H1 (cell line): ENCODE measurements around the gene SNX12. TPM values are rescaled to one million over a fixed set of nuclear protein-coding genes. Genes with fewer than 3 reads are reported as not detected.

Source experiments
- CTCF ChIA-PET: fragments of 300-600 bp; sonication (Branson Sonifier 250); formaldehyde crosslinking; loops from one replicate; lab custom pipeline; 2021; ENCODE audit not compliant: partially characterized antibody; lab: Charles Lee
- POLR2A ChIA-PET: fragments of 300-600 bp; sonication (Branson Sonifier 250); formaldehyde crosslinking; loops from one replicate; lab custom pipeline; 2021; ENCODE audit warnings: inconsistent platforms; ENCODE audit not compliant: partially characterized antibody; lab: Charles Lee
- DNase-seq, 2 experiments: peaks; one replicate each; pipeline versions ENCODE4 v3.0.0 to v3.0.0-alpha.2; 2010 to 2022; ENCODE audit warnings: low spot score in 2 of 2, low read depth in 1 of 2, mixed read lengths in 1 of 2
- FAIRE-seq: peaks from 2 replicates; lab custom pipeline; 2011; peaks lifted over from hg19 to GRCh38; lab: Jason Lieb, UNC
- H2AFZ ChIP-seq: 2 replicates; pipeline ENCODE4 v1.8.1; 2012; ENCODE audit warnings: low read length, inconsistent platforms
- H2AK5ac ChIP-seq: 2 replicates; pipeline ENCODE4 v1.6.1; 2013; ENCODE audit warnings: low read depth, low read length
- H2BK120ac ChIP-seq: replicated peaks from 2 replicates; pipeline ENCODE3; 2013; ENCODE audit warnings: low read depth, low read length, inconsistent platforms
- H2BK12ac ChIP-seq: 2 replicates; pipeline ENCODE4 v1.6.1; 2013; ENCODE audit warnings: low read depth, low read length
- H2BK15ac ChIP-seq: 2 replicates; pipeline ENCODE4 v1.6.1; 2013; ENCODE audit warnings: low read length
- H2BK20ac ChIP-seq: 2 replicates; pipeline ENCODE4 v1.6.1; 2013; ENCODE audit warnings: low read length
- H2BK5ac ChIP-seq: 2 replicates; pipeline ENCODE4 v1.6.1; 2013; ENCODE audit warnings: low read depth, low read length
- H3K14ac ChIP-seq: 2 replicates; pipeline ENCODE4 v1.6.1; 2013; ENCODE audit warnings: inconsistent platforms; ENCODE audit not compliant: insufficient read length
- H3K18ac ChIP-seq: 2 replicates; pipeline ENCODE4 v1.6.1; 2013; ENCODE audit warnings: low read length; ENCODE audit errors: extremely low read depth
- H3K23ac ChIP-seq: 2 replicates; pipeline ENCODE4 v1.6.1; 2013; ENCODE audit warnings: inconsistent platforms; ENCODE audit not compliant: insufficient read length
- H3K23me2 ChIP-seq: 2 replicates; pipeline ENCODE4 v1.6.1; 2013; ENCODE audit warnings: low read depth, low read length
- H3K27ac ChIP-seq: 2 replicates; pipeline ENCODE4 v1.6.1; 2011; ENCODE audit warnings: low read depth, low read length, inconsistent platforms
- H3K27me3 ChIP-seq, 4 experiments: replicated peaks in 1 of 4; 1 replicate in 1 of 4; 2 replicates in 3 of 4; pipeline versions ENCODE4 v1.6.1 to v1.8.1; 2011 to 2013; ENCODE audit warnings: low read length in 3 of 4, mild to moderate bottlenecking in 3 of 4, inconsistent platforms in 2 of 4, mixed read lengths in 2 of 4, moderate library complexity in 1 of 4; ENCODE audit not compliant: control insufficient read depth in 3 of 4, insufficient read depth in 3 of 4; ENCODE audit errors: extremely low read depth in 1 of 4
- H3K36me3 ChIP-seq, 4 experiments: 2 replicates each; pipeline versions ENCODE4 v1.6.1 to v1.8.1; 2011 to 2013; ENCODE audit warnings: mild to moderate bottlenecking in 4 of 4, low read length in 3 of 4, moderate library complexity in 2 of 4, control low read depth in 1 of 4, inconsistent platforms in 1 of 4; ENCODE audit not compliant: insufficient read depth in 4 of 4, control insufficient read depth in 2 of 4
- H3K4ac ChIP-seq: replicated peaks from 2 replicates; pipeline ENCODE3; 2013; ENCODE audit warnings: low read length, low read depth, mixed read lengths, inconsistent platforms; ENCODE audit not compliant: insufficient read length
- H3K4me1 ChIP-seq, 4 experiments: replicated peaks in 1 of 4; 1 replicate in 1 of 4; 2 replicates in 3 of 4; pipeline versions ENCODE4 v1.6.1 to v1.8.1; 2011 to 2013; ENCODE audit warnings: low read length in 3 of 4, inconsistent platforms in 2 of 4, mixed read lengths in 1 of 4; ENCODE audit not compliant: insufficient read depth in 4 of 4, control insufficient read depth in 3 of 4
- H3K4me2 ChIP-seq, 2 experiments: 2 replicates each; pipeline versions ENCODE4 v1.6.1 to v1.8.1; 2011 to 2013; ENCODE audit warnings: low read depth in 2 of 2, low read length in 2 of 2, control low read depth in 1 of 2, inconsistent platforms in 1 of 2, mild to moderate bottlenecking in 1 of 2; ENCODE audit not compliant: insufficient read depth in 1 of 2
- H3K4me3 ChIP-seq, 4 experiments: fragments of 200-600, 300-600 bp in 1 of 4; sonication (generic), shearing (Covaris generic), sonication (Bioruptor Twin) in 1 of 4; 2 replicates each; pipeline versions ENCODE4 v1.5.1 to v1.8.1; 2011 to 2016; ENCODE audit warnings: low read length in 4 of 4, low read depth in 3 of 4, control low read depth in 2 of 4, inconsistent platforms in 2 of 4, mild to moderate bottlenecking in 2 of 4, mixed read lengths in 1 of 4, moderate library complexity in 1 of 4; ENCODE audit not compliant: insufficient read depth in 2 of 4; ENCODE audit errors: extremely low read depth in 1 of 4
- H3K56ac ChIP-seq: replicated peaks from 2 replicates; pipeline ENCODE3; 2013; ENCODE audit warnings: low read depth, mild to moderate bottlenecking, mixed read lengths, low read length, inconsistent platforms; ENCODE audit not compliant: insufficient read length
- H3K79me1 ChIP-seq: 2 replicates; pipeline ENCODE4 v1.6.1; 2013; ENCODE audit warnings: low read depth, low read length, control low read depth
- H3K79me2 ChIP-seq, 2 experiments: 2 replicates each; pipeline versions ENCODE4 v1.6.1 to v1.8.1; 2012 to 2013; ENCODE audit warnings: low read length in 2 of 2, mild to moderate bottlenecking in 2 of 2, inconsistent platforms in 1 of 2; ENCODE audit not compliant: insufficient read depth in 2 of 2, control insufficient read depth in 1 of 2
- H3K9ac ChIP-seq, 4 experiments: replicated peaks in 1 of 4; 1 replicate in 1 of 4; 2 replicates in 3 of 4; pipeline versions ENCODE4 v1.6.1 to v1.8.1; 2011 to 2013; ENCODE audit warnings: low read depth in 3 of 4, low read length in 3 of 4, control low read depth in 2 of 4, mild to moderate bottlenecking in 2 of 4, moderate library complexity in 2 of 4, inconsistent platforms in 1 of 4; ENCODE audit errors: extremely low read depth in 1 of 4
- H3K9me3 ChIP-seq, 2 experiments: 2 replicates each; pipeline versions ENCODE4 v1.6.1 to v1.8.1; 2012 to 2013; ENCODE audit warnings: mild to moderate bottlenecking in 2 of 2, moderate library complexity in 2 of 2, control low read depth in 1 of 2, inconsistent platforms in 1 of 2, low read depth in 1 of 2, low read length in 1 of 2, mixed read lengths in 1 of 2; ENCODE audit not compliant: insufficient read depth in 2 of 2
- H4K20me1 ChIP-seq, 2 experiments: replicated peaks in 1 of 2; 2 replicates each; pipeline versions ENCODE3 to v1.8.1; 2011 to 2013; ENCODE audit warnings: inconsistent platforms in 2 of 2, low read length in 2 of 2, mild to moderate bottlenecking in 1 of 2; ENCODE audit not compliant: insufficient read depth in 2 of 2, control insufficient read depth in 1 of 2
- H4K5ac ChIP-seq: 2 replicates; pipeline ENCODE4 v1.6.1; 2013; ENCODE audit warnings: low read length, low read depth, mixed read lengths, inconsistent platforms; ENCODE audit not compliant: insufficient read length
- H4K8ac ChIP-seq: 2 replicates; pipeline ENCODE4 v1.8.0; 2013; ENCODE audit warnings: mild to moderate bottlenecking, moderate library complexity, low read length, inconsistent platforms; ENCODE audit not compliant: insufficient read depth; ENCODE audit errors: extremely low read depth
- H4K91ac ChIP-seq: replicated peaks from 2 replicates; pipeline ENCODE3; 2013; ENCODE audit warnings: low read length, mixed read lengths, inconsistent platforms; ENCODE audit not compliant: insufficient read length
- CTBP2 ChIP-seq: IDR thresholded peaks from 2 replicates; pipeline ENCODE4 v1.7.0; 2011; ENCODE audit warnings: borderline replicate concordance, mild to moderate bottlenecking, moderate library complexity, mixed read lengths, low read length; ENCODE audit not compliant: insufficient read depth, insufficient read length
- CTCF ChIP-seq, 3 experiments: IDR thresholded peaks; 1 replicate in 2 of 3; 2 replicates in 1 of 3; pipeline versions ENCODE4 v1.5.1 to v1.6.1; 2011; ENCODE audit warnings: low read length in 3 of 3, mild to moderate bottlenecking in 3 of 3, inconsistent platforms in 2 of 3, low read depth in 1 of 3, moderate library complexity in 1 of 3; ENCODE audit not compliant: insufficient read depth in 1 of 3; ENCODE audit errors: control extremely low read depth in 1 of 3
- EZH2 ChIP-seq: fragments of 200-600 bp; sonication (generic); IDR thresholded peaks from 2 replicates; pipeline ENCODE4 v1.7.1; 2012; ENCODE audit warnings: low read depth, mild to moderate bottlenecking, moderate library complexity, low read length, inconsistent platforms; ENCODE audit not compliant: severe bottlenecking
- GABPA ChIP-seq: IDR thresholded peaks from 2 replicates; pipeline ENCODE4 v1.6.1; 2011; ENCODE audit warnings: mild to moderate bottlenecking, low read length, moderate library complexity, borderline replicate concordance; ENCODE audit not compliant: insufficient read depth
- GTF2F1 ChIP-seq: IDR thresholded peaks from 2 replicates; pipeline ENCODE4 v1.6.1; 2012; ENCODE audit warnings: low read depth, low read length, improper control_type of control experiment, borderline replicate concordance
- TEAD4 ChIP-seq: IDR thresholded peaks from 2 replicates; pipeline ENCODE4 v1.6.1; 2012; ENCODE audit warnings: low read depth, low read length, inconsistent platforms, mixed read lengths
- WGBS, 2 experiments: shearing (Covaris generic) in 1 of 2; methylation state at CpG; one replicate each; pipeline versions ENCODE4 v1.1.6 to v1.1.7; 2013 to 2015; ENCODE audit warnings: low lambda C conversion rate in 2 of 2, mixed read lengths in 2 of 2, inconsistent platforms in 1 of 2, low coverage in 1 of 2, missing lambda C conversion rate in 1 of 2; ENCODE audit not compliant: insufficient replicate concordance in 2 of 2, insufficient coverage in 1 of 2, insufficient read length in 1 of 2; ENCODE audit errors: extremely low coverage in 1 of 2, missing lambda C conversion rate in 1 of 2; 5-methylcytosine and 5-hydroxymethylcytosine counted together
- polyA plus RNA-seq, 7 experiments: library from polyadenylated mRNA; depleted of rRNA in 3 of 7; stranded (reverse) in 5 of 7; unstranded in 2 of 7; fragments of >200 nt in 5 of 7; fragments of 200-250 nt in 2 of 7; gene quantifications; 1 replicate in 5 of 7; 2 replicates in 1 of 7; 4 replicates in 1 of 7; pipeline versions ENCODE4 v1.2.1 to v1.2.3, GENCODE V29; 2011 to 2013; ENCODE audit warnings: missing spikeins in 2 of 7, mixed read lengths in 2 of 7
- total RNA-seq: library from RNA; stranded (reverse); fragmentation: NEBNext Ultra II Directional; extraction: Animal tissue kit (Norgen Biotek cat#: 25700); gene quantifications from 2 replicates; pipeline ENCODE4 v1.2.1, GENCODE V29; 2021

The SNX12 gene
- total and polyA plus RNA-seq, 2 of the 8 experiments (the other 6 are each of a cell fraction or from before 2014, with no cell fraction given) = 72.1 to 74.2 TPM

GRCh38 chrX:71100581-71101505 is 32.7 kb upstream of the SNX12 start:
- Histone ChIP-seq H4K91ac (no peak overlapping the region), H2AK5ac (no peak overlapping the region), H3K79me2 (peaks cover 0 to 8% of the 10 kb centered on the region in 2 experiments; a peak in 2 of 4 replicates), H3K9ac (no peak overlapping the region), H3K4me1 (peaks cover 6 to 39% (median 19%) of the 10 kb centered on the region in 4 experiments), H2BK5ac (peak overlapping the region; percentile 66; the same call in 1 of the 2 replicates), H3K27ac (no peak overlapping the region), H2BK20ac (no peak overlapping the region), H3K23ac (no peak overlapping the region), H3K27me3 (peaks cover 0 to 5% (median 0%) of the 10 kb centered on the region in 4 experiments; a peak in 1 of 7 replicates), H3K18ac (peak overlapping the region; percentile 32; the same call in 1 of the 2 replicates), H3K23me2 (peaks cover 10% of the 10 kb centered on the region), H4K5ac (no peak overlapping the region), H3K79me1 (no peaks in the 10 kb centered on the region; the same call in 1 of the 2 replicates), H3K4me3 (0 out of 8 replicates have a peak overlapping the region, but pooled peaks of 1 of the 4 experiments have one; percentile 53), H4K8ac (no peak overlapping the region; the same call in 1 of the 2 replicates), H3K9me3 (no peaks in the 10 kb centered on the region), H2AFZ (no peak overlapping the region), H4K20me1 (peaks cover 0 to 2% of the 10 kb centered on the region in 2 experiments), H2BK120ac (no peak overlapping the region), H3K56ac (no peak overlapping the region), H3K4ac (no peak overlapping the region), H2BK12ac (peak overlapping the region; percentile 84; the same call in 1 of the 2 replicates), H3K36me3 (peaks cover 0 to 6% (median 0%) of the 10 kb centered on the region in 4 experiments; a peak in 1 of 8 replicates), H3K4me2 (peak overlapping the region; percentile 42 to 95), H2BK15ac (no peak overlapping the region), H3K14ac (no peak overlapping the region)
- 73% methylated on average over 21 of the region's 31 CpGs; no CpG with 5 or more reads in 1 of the 2 experiments for WGBS, 2 experiments
- FAIRE-seq = no peak
- ChIA-PET CTCF (interaction anchor here (1.2 to 1.6 kb wide), 5 partner anchors 12 to 79 kb away, joined by 3 to 4 read pairs (median 4); no protein-coding TSS in a partner anchor), POLR2A (interaction anchor here (0.5 to 2.4 kb wide), 7 partner anchors 17 to 48 kb away, joined by 3 to 17 read pairs (median 3); partner anchors contain the start of genes MED12 and SNX12)
- no peak for DNase-seq
- no peak for TF ChIP-seq GTF2F1
- peak in 1 of 3 experiments; percentile 5; a peak in 1 of 4 replicates for TF ChIP-seq CTCF (IDR thresholded peaks at IDR 0.05; ENCODE audit: control extremely low read depth in 1 of 3, insufficient read depth in 1 of 3, low read depth in 1 of 3, low read length in 3 of 3)
- TF ChIP-seq GABPA = no peak
- TF ChIP-seq CTBP2 = no peak
- 0 out of 2 replicates have a peak, but pooled peaks have one; percentile 28 for TF ChIP-seq TEAD4
- TF ChIP-seq EZH2 = no peak
